Measurements from ENCODE around the gene CCDC12. TPM values are rescaled to one million over a fixed set of nuclear protein-coding genes. Genes with fewer than 3 reads are reported as not detected.

Gene CCDC12
- total RNA-seq, 1 donor from 2014 or later, result 44.6 TPM

GRCh38 chr3:47007482-47008233, 31.1 kb upstream of the CCDC12 start:
- DNase-seq, result no peak

DNA sequence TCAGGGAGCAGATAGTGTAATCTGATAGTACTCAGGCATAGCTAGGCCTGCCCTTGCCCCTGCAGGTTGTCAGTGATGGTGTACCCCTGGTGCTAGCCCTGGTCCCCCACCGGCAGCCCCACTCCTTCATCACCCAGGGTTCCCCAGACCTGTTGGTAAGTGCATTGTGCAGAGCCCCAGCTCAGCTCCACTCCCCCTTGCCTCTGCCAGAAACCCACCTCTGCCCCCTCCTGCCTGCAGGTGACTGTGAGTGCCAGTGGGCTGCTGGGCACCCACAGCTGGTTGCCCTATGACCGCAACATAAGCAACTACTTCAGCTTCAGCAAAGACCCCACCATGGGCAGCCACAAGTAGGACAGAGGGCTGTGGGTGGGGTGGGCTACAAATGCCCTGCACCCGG, 30.5 kb upstream of the CCDC12 start:
- no peak for DNase-seq

DNA sequence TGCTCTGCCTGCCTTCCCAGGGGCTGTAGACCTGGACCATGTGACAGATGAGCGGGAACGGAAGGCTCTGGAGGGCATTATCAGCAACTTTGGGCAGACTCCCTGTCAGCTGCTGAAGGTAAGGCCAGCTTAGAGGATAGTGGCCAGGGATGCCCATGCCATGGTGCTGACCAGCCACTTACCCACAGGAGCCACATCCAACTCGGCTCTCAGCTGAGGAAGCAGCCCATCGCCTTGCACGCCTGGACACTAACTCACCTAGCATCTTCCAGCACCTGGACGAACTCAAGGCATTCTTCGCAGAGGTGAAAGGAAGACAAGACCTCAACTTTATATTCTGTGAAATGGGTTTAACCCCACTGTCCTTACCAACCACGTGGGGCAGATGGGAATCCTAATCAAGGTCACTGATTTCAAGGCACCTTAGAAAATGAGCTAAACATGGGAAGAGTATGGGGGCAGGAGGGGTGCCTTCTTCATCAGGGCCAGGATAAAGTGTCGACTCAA, 29.7 kb upstream of the CCDC12 start:
- no peak for DNase-seq

DNA sequence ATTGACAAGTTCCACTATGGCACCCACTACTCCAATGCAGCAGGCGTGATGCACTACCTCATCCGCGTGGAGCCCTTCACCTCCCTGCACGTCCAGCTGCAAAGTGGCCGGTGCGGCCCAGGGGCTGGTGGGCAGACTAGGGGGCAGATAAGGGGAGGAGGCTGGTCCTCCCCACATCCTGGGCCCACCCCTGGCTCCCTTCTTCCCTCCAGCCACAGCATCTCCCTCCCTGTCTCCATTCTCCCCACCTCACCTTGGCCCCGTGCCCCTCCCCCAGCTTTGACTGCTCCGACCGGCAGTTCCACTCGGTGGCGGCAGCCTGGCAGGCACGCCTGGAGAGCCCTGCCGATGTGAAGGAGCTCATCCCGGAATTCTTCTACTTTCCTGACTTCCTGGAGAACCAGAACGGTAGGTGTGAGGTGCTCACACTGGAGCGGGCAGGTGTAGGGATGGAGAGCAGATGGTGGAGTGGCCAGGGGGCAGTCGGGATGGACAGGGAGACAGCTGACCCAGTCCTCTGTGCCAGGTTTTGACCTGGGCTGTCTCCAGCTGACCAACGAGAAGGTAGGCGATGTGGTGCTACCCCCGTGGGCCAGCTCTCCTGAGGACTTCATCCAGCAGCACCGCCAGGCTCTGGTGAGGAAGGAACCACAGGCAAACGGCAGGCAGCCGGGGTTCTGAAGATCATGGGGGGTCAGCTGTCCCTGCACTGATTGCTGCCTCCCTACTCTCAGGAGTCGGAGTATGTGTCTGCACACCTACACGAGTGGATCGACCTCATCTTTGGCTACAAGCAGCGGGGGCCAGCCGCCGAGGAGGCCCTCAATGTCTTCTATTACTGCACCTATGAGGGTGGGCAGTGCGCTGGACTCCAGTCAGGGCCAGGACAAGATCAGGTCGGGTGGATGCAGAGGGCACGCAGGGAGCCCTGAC, 28.9 kb upstream of the CCDC12 start:
- DNase-seq, result no peak

DNA sequence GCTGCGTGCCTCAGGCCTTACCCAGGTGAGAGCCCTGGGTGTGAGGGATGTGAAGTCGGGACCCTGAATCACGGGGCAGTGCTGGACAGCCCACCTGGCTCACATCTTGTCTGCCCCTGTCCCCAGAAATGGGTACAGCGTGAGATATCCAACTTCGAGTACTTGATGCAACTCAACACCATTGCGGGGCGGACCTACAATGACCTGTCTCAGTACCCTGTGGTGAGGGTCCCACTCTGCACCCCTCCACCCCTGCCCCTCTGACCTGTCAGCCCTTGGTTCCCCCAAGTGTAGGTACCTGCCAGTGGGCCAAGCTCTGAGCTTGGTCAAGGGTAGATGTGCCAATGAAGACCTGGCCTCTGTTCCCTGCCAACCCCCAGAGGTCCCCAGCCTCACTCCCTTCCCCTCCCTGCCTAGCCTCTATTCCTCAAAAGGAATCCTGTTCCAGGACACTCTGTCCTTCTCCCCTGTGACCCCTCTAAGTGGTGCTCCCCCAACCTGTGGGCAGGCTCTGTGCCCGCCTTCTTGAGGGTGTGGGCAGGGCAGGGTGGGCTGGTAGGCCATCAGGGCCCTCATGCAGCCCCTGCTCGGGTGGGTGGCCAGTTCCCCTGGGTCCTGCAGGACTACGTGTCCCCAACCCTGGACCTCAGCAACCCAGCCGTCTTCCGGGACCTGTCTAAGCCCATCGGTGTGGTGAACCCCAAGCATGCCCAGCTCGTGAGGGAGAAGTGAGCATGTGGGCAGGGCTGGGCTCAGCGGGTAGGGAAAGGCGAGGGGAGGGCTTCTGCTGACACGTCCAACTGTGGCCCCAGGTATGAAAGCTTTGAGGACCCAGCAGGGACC, 28.0 kb upstream of the CCDC12 start:
- no peak for DNase-seq

GRCh38 chr3:47003461-47004368, 27.2 kb upstream of the CCDC12 start:
- no peak for DNase-seq

DNA sequence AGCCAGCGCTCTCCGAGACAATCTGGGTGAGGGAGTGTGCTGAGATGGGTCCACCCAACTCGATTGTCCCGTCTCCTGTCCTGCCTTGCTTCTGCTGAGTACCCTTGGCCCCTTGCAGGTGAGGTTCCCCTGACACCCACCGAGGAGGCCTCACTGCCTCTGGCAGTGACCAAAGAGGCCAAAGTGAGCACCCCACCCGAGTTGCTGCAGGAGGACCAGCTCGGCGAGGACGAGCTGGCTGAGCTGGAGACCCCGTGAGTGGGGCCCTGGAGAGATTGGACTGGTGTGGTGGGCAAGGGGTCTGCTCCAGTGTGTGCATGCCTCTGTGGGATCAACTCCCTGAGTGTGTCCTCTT, 26.5 kb upstream of the CCDC12 start:
- no peak for DNase-seq

DNA sequence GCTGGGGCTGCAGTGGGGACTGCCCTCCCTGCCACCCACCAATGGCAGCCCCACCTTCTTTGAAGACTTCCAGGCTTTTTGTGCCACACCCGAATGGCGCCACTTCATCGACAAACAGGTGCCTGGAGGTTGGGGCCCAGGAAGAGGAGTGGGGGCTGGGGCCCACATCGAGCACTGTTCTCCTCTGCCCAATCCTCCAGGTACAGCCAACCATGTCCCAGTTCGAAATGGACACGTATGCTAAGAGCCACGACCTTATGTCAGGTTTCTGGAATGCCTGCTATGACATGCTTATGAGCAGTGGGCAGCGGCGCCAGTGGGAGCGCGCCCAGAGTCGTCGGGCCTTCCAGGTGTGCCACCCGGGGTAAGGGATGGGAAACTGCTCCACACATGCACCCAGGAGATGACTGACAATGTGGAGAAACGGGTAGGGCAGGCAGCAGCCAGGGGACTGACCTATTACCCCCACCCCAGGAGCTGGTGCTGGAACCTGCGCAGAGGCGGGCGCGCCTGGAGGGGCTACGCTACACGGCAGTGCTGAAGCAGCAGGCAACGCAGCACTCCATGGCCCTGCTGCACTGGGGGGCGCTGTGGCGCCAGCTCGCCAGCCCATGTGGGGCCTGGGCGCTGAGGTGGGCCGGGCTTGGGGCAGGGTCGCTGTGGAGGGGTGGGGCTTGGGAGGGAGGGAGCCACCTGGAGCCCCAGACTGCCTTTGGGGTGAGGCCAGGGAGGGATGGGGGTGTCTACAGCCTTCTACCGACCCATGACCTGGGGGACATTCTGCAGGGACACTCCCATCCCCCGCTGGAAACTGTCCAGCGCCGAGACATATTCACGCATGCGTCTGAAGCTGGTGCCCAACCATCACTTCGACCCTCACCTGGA, 25.9 kb upstream of the CCDC12 start:
- DNase-seq, result no peak

DNA sequence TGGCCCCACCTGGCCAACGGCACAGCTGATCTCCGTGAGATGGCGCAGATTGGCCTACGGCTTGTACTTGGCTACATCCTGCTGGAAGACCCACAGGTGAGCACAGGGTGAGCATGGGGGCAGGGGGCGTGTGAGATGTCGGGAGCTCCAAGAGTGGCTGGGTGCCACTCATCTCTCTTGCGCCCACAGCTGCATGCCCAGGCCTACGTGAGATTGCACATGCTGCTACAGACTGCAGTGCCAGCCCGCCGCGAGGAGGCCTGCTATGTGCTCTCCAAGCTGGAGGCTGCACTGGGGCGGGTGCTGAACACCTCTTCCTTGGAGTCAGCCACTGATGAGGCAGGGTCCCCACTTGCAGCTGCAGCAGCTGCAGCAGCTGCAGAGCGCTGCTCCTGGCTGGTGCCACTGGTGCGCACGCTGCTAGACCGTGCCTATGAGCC, 25.2 kb upstream of the CCDC12 start:
- DNase-seq, result no peak

- no peak for DNase-seq
Measured at GRCh38 chr3:47000922-47001730, 24.6 kb upstream of the CCDC12 start.

- no peak for DNase-seq
Measured at GRCh38 chr3:47000198-47000815, 23.8 kb upstream of the CCDC12 start.

- DNase-seq, result no peak
Measured at GRCh38 chr3:46999516-47000197, 23.1 kb upstream of the CCDC12 start.

GRCh38 chr3:46998852-46999515, 22.4 kb upstream of the CCDC12 start:
- no peak for DNase-seq

- peak; percentile 86 for DNase-seq
Measured at GRCh38 chr3:46998121-46998851, 21.7 kb upstream of the CCDC12 start.

GRCh38 chr3:46997453-46998091, 21.0 kb upstream of the CCDC12 start:
- DNase-seq, result no peak

DNA sequence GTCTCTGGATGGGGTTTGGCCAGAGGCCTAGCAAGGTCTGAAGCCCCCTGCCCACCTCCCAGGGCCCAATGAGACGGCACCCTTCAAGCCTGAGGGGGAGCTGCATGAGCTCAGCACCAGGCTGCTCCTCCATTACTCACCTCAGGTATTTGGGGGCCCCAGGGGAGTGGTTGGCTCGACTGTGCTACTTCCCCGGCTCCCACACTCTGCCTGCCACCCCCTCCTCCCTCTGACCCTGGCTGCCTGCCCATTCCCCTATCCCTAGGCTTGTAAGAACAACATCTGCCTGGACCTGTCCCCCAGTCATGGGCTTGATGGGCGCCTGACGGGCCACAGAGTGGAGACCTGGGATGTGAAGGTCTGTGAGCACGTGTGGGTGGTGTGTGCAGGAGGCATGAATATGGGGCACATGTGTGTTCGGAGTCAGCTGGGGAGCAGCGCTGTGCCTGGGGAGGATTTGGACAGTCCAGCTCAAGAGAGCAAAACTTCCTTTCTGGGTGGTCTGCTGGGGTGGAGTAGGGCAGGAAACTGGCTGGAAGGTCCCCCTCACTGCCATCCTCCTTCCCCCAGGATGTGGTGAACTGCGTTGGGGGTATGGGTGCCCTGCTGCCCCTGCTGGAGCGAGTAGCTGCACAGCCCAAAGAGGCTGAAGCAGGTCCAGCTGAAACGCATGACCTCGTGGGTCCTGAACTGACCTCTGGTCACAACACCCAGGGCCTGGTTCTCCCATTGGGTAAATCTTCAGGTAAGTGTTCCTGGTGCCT, 20.3 kb upstream of the CCDC12 start:
- DNase-seq, result no peak

Measured in dermis blood vessel endothelial cell (primary cell).